ENCODE results near the gene ZNF346. TPM values are rescaled to one million over a fixed set of nuclear protein-coding genes. Genes with fewer than 3 reads are reported as not detected.
"Not testable (repeated sequence)": the region's sequence is repeated elsewhere in the genome, so short reads cannot be mapped to it uniquely, and the experiment has no call there.

The ZNF346 gene
- 10 to 100 TPM in 3 of 4 donors, 1 to 10 TPM in 1; 8.4 to 21.6 (median 16.3) TPM for total RNA-seq

DNA sequence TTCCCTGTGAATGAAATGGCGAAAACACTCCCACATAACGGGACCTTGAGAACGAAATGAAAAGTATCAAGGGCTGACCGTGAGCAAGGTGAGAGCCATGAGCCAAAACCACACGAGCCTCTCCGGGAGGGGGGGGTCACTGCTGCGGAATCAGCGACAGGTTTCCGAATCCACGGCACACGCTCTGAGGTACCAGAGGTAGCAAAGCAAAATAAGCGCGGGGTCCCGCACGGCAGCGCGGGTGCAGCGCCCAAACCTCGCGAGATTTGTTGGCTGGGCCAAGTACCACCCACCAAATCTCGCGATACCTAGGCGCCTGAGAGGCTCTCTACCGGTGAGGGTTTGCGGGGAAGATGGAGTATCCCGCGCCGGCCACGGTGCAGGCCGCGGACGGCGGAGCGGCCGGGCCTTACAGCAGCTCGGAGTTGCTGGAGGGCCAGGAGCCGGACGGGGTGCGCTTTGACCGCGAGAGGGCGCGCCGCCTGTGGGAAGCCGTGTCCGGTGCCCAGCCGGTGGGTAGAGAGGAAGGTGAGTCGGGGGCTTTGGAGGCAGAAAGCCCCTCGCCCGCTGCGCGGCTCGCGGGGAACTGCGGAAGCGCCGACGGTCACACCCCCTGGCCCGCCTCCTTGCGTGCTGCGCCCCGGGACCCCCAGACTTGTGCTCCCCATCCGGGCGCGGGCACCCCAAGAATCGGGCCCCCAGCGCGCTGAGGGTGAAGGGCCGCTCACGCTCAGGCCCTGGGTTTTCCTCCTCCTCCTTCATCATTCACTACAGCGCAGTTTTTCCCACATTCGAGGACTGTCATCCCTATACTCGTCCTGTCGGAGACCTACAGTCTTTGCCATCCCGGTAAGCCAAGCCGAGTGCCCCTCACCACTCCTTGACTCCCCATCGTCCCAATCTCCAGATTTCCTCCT is at the start of gene ZNF346:
Gene ZNF346 (plus strand): TSS at position 311 of the 917 bp plus-strand sequence. CDS start 43 bp downstream, at position 354.
- intact Hi-C loops (cut with DNase I; ENCODE audit: low total_unique reads), result no loop called here
- DNase-seq (ENCODE audit: low spot score in 2 of 2), result peak; percentile 87 to 97
- H3K4me3 ChIP-seq (ENCODE audit: low read depth, poor library complexity, severe bottlenecking), result peak within 1 kb of the TSS; percentile 76
- TF ChIP-seq POLR2A (IDR thresholded peaks at IDR 0.05), result no peak
- TF ChIP-seq, protein P1, sequence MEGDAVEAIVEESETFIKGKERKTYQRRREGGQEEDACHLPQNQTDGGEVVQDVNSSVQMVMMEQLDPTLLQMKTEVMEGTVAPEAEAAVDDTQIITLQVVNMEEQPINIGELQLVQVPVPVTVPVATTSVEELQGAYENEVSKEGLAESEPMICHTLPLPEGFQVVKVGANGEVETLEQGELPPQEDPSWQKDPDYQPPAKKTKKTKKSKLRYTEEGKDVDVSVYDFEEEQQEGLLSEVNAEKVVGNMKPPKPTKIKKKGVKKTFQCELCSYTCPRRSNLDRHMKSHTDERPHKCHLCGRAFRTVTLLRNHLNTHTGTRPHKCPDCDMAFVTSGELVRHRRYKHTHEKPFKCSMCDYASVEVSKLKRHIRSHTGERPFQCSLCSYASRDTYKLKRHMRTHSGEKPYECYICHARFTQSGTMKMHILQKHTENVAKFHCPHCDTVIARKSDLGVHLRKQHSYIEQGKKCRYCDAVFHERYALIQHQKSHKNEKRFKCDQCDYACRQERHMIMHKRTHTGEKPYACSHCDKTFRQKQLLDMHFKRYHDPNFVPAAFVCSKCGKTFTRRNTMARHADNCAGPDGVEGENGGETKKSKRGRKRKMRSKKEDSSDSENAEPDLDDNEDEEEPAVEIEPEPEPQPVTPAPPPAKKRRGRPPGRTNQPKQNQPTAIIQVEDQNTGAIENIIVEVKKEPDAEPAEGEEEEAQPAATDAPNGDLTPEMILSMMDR (IDR thresholded peaks at IDR 0.05), result no peak
- 0 to 1% methylated on average over 49 to 58 of the region's 77 CpGs for WGBS, 2 donors

DNA sequence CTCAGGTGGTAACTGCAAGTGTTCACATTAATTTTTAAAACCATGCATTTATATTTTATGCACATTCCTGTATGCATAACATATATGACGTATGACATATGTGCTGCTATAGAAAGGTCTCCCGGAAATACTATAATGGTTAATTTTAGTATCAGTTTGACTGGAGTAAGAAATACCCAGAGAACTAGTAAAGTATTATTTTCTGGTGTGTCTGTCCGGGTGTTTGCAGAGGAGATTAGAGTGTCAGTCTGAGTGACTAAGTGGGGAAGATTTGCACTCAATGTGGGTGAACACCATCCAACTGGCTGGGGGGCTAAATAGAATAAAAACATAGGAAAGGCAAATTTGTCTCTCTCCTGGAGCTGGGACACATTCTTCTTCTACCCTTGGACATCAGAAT is 42.8 kb upstream of the ZNF346 start:
- no peak overlapping the region for H3K4me3 ChIP-seq (ENCODE audit: low read depth, poor library complexity, severe bottlenecking)
- no peak for TF ChIP-seq POLR2A (IDR thresholded peaks at IDR 0.05)
- TF ChIP-seq, protein P1 (IDR thresholded peaks at IDR 0.05), result no peak
- intact Hi-C loops (cut with DNase I; ENCODE audit: low total_unique reads), result no loop called here
- 90 to 93% methylated on average over 3 of the region's 3 CpGs for WGBS, 2 donors
- DNase-seq (ENCODE audit: low spot score in 2 of 2), result no peak

- intact Hi-C loops (cut with DNase I; ENCODE audit: low total_unique reads), result no loop called here
- no peak for DNase-seq (ENCODE audit: low spot score in 2 of 2)
- no peak overlapping the region for H3K4me3 ChIP-seq (ENCODE audit: low read depth, poor library complexity, severe bottlenecking)
- 77 to 91% methylated on average over 7 of the region's 7 CpGs for WGBS, 2 donors
- no peak for TF ChIP-seq POLR2A (IDR thresholded peaks at IDR 0.05)
- TF ChIP-seq, protein P1 (IDR thresholded peaks at IDR 0.05), result no peak
These were observed 41.7 kb upstream of the ZNF346 start for GRCh38 chr5:176980818-176981217.

GRCh38 chr5:176983112-176983511 is 39.4 kb upstream of the ZNF346 start:
- H3K4me3 ChIP-seq (ENCODE audit: low read depth, poor library complexity, severe bottlenecking); DNase-seq (ENCODE audit: low spot score in 2 of 2); intact Hi-C loops (cut with DNase I; ENCODE audit: low total_unique reads): not testable (repeated sequence)
- WGBS, 2 donors, result 34 to 73% methylated on average over 8 to 13 of the region's 13 CpGs

GRCh38 chr5:176983593-176983992 is 38.9 kb upstream of the ZNF346 start:
- DNase-seq (ENCODE audit: low spot score in 2 of 2); H3K4me3 ChIP-seq (ENCODE audit: low read depth, poor library complexity, severe bottlenecking); intact Hi-C loops (cut with DNase I; ENCODE audit: low total_unique reads): not testable (repeated sequence)
- 95 to 97% methylated on average over 12 to 14 of the region's 21 CpGs for WGBS, 2 donors

DNA sequence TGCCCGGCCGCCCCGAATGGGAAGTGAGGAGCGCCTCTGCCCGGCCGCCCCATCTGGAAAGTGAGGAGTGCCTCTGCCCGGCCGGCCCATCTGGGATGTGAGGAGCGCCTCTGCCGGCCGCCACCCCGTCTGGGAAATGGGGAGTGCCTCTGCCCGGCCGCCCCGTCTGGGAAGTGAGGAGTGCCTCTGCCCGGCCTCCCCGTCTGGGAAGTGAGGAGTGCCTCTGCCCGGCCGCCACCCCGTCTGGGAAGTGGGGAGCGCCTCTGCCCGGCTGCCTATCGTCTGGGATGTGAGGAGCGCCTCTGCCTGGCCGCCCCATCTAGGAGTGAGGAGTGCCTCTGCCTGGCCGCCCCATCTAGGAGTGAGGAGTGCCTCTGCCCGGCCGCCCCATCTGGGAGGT is 38.3 kb upstream of the ZNF346 start:
- H3K4me3 ChIP-seq (ENCODE audit: low read depth, poor library complexity, severe bottlenecking); DNase-seq (ENCODE audit: low spot score in 2 of 2); intact Hi-C loops (cut with DNase I; ENCODE audit: low total_unique reads): not testable (repeated sequence)
- 95 to 98% methylated on average over 18 to 28 of the region's 28 CpGs for WGBS, 2 donors

- WGBS, 2 donors, result 51 to 55% methylated on average over 2 of the region's 2 CpGs
- no peak for DNase-seq (ENCODE audit: low spot score in 2 of 2)
- no peak overlapping the region for H3K4me3 ChIP-seq (ENCODE audit: low read depth, poor library complexity, severe bottlenecking)
- TF ChIP-seq POLR2A (IDR thresholded peaks at IDR 0.05), result no peak
- TF ChIP-seq, protein P1 (IDR thresholded peaks at IDR 0.05), result no peak
- intact Hi-C loops (cut with DNase I; ENCODE audit: low total_unique reads), result no loop called here
These were observed 37.0 kb upstream of the ZNF346 start for GRCh38 chr5:176985516-176985915.

Data from lower leg skin (tissue), 4 donors.